ENCODE measurements around the gene LRRTM4.

- TF ChIP-seq REST (IDR thresholded peaks at IDR 0.05; ENCODE audit: insufficient read depth in 1 of 2, low read depth in 2 of 2, low read length in 2 of 2) (no peak), POLR2AphosphoS5 (IDR thresholded peaks at IDR 0.05; ENCODE audit: low read depth, low read length) (no peak), SIN3A (IDR thresholded peaks at IDR 0.05; ENCODE audit: borderline replicate concordance, insufficient read depth, low read length) (no peak), TAF1 (IDR thresholded peaks at IDR 0.05; ENCODE audit: borderline replicate concordance, insufficient read depth, low read length) (no peak)
Measured at GRCh38 chr2:77190721-77191346, 331.3 kb downstream of the LRRTM4 start.
